Upper lobe of left lung (tissue), 4 donors: Measurements from ENCODE around the gene FAM200B.

Source experiments
- CTCF ChIP-seq, 6 experiments: fragments of 450-650 bp in 4 of 6; fragments of 200-600 bp in 2 of 6; sonication (generic) in 2 of 6; IDR thresholded peaks; one replicate each; pipeline ENCODE4 v1.5.1; 2016 to 2019; ENCODE audit warnings: antibody characterized with exemption in 6 of 6
- POLR2A ChIP-seq, 4 donors: fragments of 450-650 bp; IDR thresholded peaks; one replicate each; pipeline ENCODE4 v1.5.1; 2016 to 2017; ENCODE audit warnings: antibody characterized with exemption in 4 of 4, mild to moderate bottlenecking in 2 of 4
- POLR2AphosphoS5 ChIP-seq, 2 donors: sonication (generic); formaldehyde crosslinking; IDR thresholded peaks; one replicate each; pipeline ENCODE4 v1.5.1; 2017; ENCODE audit warnings: antibody characterized with exemption in 2 of 2

GRCh38 chr4:15688051-15688450, 6.4 kb downstream of the FAM200B start:
- TF ChIP-seq POLR2A (IDR thresholded peaks at IDR 0.05) = no peak
- no peak for TF ChIP-seq CTCF (IDR thresholded peaks at IDR 0.05)
- TF ChIP-seq POLR2AphosphoS5 (IDR thresholded peaks at IDR 0.05) = no peak
